Measurements from ENCODE around the gene KIF26B.
A peak's percentile ranks its signal among the peaks of the same experiment; 100 is the strongest.

The KIF26B gene

DNA sequence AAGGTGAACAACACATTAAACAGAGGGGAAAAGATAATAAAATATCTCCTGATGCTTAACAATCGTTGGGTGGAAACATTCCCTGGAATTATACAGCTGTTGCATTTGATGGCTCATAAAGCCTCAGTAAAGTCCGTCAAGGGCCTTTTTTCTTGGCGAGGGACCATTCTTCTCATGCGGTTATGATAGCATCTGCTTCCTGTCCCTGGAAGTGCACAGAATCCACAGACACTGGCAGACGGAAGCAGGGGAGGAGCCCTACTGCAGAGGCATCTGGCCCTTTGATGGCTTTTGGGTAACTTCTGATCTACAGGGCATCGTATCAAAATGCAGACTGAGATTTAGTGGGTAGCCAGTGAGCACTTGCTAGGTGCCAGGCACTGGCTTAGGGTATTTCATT, 286.9 kb downstream of the KIF26B start:
- DNase-seq = no peak

DNA sequence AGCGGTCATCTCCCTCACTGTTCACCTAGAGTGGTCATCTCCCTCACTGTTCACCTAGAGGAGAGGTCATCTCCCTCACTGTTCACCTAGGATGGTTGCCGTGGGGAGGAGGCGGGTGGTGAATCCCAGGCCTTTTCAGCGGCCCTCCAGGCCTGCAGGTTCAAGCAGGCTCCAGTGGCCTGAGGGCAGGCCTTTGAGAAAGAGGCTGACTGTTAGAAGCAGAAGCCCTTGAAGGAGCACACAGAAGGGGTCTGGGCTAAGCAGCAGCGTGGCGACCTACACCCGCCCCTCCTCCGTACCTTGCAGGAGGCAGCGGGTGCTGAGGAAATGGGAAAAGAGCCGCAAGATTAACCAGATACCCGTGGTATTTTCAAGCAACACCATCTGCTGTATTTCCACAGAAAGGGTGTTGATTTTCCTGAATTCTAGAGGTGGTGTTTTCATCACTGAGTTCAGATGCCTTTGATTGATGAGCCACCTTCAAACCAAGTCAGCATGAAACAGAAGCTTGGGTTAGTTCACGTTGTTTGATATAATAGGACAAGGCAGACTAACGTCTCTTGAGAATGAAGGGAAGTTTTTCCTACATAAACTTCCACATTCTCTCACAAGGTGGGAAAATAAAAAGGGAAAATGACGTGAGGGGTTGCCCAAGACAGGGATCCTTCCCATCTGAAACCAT, 289.5 kb downstream of the KIF26B start:
- DNase-seq = no peak

DNA sequence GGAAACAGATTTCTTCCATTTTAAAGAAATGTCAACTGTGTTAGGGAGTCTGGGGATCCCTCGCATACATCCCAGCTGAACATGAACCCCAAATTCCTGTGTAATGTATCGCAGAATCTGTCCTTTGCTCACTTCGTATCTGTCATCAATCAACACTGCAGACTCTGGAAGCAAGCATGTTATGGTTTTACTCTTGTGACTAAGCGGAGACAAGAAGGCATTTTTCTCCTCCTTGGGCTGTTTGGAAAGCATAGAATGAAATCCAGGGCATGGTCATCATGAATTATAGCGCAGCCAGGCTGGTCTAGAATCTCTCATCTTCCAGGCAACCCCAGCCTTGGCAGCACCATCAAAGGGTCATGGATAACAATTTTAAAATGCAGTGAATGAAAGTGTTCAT, 290.2 kb downstream of the KIF26B start:
- no peak for DNase-seq

DNA sequence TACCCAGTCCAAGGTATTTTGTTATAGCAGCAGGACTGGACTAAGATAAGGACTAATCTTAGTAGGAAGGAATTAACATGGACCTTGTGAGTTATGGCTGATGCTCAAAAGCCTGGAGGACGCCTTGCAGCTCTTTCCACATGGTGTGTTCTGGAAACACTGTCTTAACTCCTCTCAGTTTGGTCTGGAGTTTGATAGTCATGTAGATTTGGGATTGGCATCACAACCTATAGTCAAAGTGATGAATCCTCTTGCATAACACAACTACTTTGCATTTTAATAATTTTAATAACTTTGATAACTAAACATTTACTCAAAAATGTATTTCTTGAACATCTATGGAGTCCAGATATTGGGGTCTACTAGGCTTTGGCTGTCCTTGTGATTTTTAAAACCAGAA, 293.7 kb downstream of the KIF26B start:
- DNase-seq = no peak

DNA sequence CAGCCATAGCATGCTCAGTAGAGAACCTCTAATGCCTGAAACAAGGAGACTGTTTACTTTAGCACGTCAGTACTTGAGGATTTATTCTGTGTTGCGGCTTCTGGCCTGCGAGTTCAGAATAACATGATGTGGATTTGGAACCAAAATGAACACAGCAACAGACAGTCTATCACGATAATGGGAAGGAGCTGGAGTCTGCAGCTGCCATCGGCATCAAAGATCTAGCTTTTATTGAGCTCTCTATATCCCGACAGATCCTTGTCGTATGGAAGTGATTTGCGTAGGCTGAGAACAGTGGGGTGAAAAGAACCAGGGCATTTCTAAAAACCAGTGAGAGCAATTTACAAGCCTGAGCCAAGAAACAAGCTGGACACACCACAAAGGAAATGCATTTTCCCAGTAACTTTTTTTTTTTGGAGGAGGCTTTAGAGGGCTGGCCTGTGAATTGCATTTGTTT, 294.2 kb downstream of the KIF26B start:
- peak; percentile 31 for DNase-seq

- no peak for DNase-seq
Measured at GRCh38 chr1:245453541-245453940, 298.8 kb downstream of the KIF26B start.

DNA sequence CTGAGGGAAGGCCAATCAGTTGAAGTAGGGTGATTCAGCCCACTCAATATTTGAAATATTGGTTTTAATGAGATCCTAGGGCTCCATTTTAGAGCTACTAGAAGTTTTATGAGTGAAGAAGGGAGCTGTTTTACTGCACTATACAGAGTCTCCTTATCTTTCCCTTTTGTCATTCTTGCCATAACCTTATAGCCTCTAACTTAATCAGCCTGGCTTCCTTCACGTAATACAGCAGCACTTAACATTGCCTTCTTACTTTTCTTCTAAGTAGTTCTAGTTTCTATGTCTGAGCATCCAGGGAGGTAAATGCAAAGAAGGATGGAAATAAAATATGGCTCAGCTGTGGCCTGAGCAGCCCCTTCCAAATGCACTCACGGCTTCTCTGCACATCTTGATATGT, 299.3 kb downstream of the KIF26B start:
- DNase-seq = no peak

GRCh38 chr1:245457562-245457961, 302.8 kb downstream of the KIF26B start:
- no peak for DNase-seq

DNA sequence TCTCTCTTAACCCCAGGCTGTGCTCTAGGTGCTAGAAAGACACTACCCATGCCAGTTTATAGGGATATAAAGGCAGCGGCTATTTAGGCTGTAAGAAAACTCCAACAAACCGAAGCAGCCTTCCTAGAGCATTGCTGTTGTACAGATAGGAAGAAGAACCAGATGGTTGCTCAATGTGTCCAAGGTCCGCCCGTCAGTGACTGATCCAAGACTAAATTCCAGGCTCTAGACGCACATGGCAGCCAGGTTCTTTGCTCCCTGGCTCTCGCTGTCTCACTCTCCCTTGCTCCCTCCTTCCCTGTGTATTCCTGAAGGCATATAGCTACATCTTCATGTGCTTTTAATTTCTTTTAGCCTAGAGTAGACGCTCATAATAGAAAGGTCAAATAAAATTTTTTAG, 303.4 kb downstream of the KIF26B start:
- DNase-seq = no peak

DNA sequence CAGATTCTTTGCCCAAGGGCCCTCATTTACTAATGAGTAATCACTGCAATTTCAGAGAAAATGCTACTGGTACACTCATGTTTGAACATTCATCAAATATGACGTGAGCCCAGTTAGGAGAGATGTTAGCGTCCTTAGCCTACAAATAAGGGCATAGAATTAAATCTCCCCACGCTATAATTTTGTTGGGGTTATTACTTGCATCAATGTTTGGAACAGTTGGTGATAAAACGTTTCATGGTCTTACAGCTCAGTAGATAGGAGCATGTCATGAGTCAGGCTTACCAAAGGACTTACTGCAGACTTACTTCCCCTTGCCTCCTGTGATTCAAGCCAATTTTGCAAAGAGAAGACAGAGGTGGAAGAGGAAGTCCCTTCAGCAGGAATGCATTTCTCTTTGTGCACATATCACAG, 304.0 kb downstream of the KIF26B start:
- no peak for DNase-seq

GRCh38 chr1:245459621-245460020, 304.8 kb downstream of the KIF26B start:
- no peak for DNase-seq

DNA sequence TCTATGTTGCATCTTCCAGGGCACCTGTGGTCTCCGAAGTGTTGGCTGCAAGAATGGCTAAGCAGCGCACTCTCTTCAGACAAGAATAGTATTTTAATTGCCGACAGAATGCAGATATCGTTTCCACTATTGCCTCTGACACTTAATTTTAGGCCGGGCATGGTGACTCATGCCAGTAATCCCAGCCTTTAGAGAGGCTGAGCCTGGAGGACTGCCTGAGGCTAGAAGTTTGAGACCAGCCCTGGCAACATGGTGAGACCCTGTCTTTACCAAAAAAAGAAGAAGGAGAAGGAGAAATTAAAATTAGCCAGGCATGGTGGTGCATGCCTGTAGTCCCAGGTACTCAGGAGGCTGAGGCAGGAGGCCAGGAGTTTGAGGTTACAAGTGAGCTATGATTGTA, 306.9 kb downstream of the KIF26B start:
- DNase-seq = no peak

DNA sequence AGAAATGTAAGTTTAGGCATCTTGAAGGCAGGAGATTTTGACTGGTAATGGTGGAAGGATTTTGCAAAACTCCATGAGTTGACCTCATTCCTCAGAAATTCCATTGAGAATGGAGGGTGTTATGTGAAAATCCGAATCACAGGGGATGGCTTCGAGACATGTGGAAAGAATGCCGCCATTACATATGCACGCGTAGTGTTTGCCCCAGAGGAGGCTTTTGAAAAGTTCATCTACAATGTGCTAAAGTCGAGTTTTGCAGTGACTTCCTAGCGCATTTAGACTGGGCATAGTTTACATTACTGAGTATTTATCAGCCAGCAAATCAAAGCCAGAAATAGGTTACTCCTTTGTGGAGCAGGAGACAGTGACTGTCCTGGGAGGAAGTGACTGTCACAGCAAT, 307.4 kb downstream of the KIF26B start:
- DNase-seq = no peak

DNA sequence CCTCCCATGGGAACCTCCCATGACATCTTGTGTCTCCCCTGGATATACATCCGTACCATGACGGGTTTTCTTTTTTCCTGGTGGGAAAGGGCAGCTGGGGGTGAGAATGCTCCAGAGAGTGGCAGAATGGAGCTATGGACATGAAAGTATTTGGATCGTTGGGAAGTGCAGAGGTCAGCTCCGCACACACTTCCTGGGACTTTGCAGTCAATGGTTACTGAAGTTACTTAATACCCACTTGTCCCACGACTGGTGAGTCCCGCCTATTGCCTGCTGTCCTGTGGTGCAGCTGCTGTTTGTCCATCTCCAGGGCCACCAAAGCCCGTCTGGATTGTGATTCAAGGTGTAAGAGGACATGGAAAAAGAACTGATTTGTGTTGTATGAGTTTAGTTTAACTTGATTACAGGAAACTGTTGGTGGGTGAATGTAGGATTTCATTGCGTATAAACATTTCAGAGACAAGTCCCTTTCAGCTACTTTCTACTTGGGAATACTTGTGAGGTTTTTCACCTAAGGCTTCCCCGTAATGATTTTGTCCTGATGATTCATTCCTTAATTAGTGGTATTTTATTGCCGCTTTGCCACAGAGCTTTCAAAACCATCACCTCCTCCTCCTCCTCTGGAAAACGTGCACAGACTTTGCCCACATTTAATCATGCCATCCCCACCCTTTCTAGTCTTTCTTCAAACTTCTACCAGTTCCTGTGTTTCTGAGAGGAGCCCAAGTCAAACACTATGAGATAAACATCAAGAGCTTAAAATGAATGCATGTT, 308.8 kb downstream of the KIF26B start:
- DNase-seq = no peak

GRCh38 chr1:245464290-245464689, 309.5 kb downstream of the KIF26B start:
- no peak for DNase-seq

GRCh38 chr1:245465666-245466065, 310.9 kb downstream of the KIF26B start:
- no peak for DNase-seq

DNA sequence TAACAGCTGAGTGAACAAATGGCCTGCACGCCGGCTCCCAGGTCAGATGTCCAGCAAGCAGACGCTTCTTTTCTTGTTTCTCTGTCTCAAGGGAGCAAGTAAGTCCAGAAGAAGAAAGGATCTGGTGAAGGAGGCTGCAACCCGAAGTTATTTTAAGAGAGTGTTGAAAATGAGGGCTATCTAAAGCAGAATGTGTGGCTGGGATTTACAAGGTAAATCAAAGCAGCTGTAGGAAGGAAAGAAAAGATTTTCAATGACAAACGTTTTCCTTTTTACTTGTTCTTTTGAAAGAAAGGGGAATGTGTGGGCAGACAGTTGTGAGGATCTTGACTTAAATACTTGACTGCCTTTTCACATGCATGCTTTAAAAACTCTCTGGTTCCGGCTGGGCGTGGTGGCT, 311.5 kb downstream of the KIF26B start:
- no peak for DNase-seq

DNA sequence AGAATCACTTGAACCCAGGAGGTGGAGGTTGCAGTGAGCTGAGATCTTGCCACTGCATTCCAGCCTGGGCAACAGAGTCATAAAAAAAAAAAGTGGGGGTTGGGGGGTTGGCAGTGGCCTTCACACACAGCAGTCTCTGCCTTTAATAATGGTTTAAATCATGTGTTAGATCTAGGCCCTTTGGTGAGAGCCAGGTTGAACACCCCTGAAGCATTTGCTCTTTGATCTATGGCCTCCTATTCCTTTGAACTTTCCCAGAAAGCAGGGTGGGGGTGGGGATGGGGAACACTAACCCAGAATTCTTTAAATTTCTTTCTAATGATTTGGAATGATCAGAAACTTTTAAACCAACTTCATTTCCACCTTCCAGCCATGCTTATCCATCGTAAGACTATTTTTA, 313.0 kb downstream of the KIF26B start:
- no peak for DNase-seq

- no peak for DNase-seq
Measured at GRCh38 chr1:245469006-245469405, 314.2 kb downstream of the KIF26B start.

DNA sequence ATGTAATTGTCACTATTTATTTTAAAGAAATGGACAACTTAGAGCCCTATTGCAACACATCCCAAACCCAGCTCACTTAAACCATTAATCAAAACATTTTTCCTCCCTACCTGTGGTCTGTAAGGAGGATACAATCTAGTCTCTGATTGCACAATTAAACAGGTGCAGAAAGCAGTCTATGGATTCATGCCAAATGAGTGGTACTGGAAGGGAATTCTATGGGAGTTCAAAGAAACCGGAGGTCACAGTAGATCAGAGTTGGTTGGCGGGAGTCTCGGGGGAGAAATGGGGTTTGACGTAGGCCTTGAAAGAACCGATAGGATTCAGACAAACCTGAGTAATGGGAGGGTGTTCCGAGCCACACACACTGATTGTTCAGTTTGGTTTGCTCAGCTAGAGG, 314.9 kb downstream of the KIF26B start:
- DNase-seq = peak; percentile 32

DNA sequence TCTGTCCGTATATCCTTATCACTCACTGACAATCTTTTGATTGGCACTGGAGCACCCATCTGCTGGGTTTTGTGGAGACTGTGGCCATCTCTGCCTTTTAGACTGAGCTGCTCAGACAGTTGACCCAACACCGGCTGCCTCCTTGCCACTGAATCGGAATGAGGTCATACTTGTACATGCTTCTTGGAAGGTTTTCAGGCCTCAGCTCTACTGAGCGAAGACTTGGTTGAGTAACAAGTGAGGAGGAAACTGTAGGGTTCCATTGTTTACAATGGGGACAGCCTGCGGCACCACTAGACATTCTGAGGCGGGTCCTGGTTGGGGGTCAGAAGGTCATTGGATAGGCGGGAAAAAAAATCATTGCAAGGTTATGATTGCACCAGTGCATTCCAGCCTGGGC, 320.3 kb downstream of the KIF26B start:
- no peak for DNase-seq

DNA sequence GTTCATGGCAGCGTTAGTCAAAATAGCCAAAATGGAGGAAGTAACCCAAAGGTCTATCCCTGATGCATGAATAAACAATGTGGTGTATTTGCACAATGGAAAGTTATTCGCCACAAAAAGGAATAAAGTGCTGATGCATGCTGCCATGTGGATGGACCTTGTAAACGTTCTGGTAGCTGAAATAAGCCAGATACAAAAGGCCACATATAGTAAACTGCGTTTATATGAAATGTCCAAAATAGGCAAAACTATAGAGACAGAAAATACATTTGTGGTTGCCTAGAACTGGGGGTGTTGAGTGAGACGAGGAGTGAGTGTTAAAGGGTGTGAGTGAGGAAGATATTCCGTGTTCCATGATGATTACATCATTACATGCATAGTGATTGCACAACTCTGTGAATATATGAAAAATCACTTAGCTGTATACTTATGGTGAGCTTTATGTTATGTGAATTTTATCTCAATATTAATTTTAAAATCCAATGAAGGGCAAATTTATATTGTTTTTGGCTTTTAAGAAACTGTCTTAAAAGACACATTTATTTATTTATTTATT, 321.3 kb downstream of the KIF26B start:
- DNase-seq = no peak

- DNase-seq = no peak
Measured at GRCh38 chr1:245477941-245478340, 323.2 kb downstream of the KIF26B start.

GRCh38 chr1:245480393-245481120, 325.8 kb downstream of the KIF26B start:
- DNase-seq = no peak

Data from NCI-H2029 treated with DMSO at 0.1 percent for 48 hours (cell line).